H1 (cell line): ENCODE results near the gene PPP1R1A. TPM values are rescaled to one million over a fixed set of nuclear protein-coding genes. Genes with fewer than 3 reads are reported as not detected.

Experiments
- CTCF ChIA-PET: fragments of 300-600 bp; sonication (Branson Sonifier 250); formaldehyde crosslinking; loops from one replicate; lab custom pipeline; 2021; ENCODE audit not compliant: partially characterized antibody; lab: Charles Lee
- POLR2A ChIA-PET: fragments of 300-600 bp; sonication (Branson Sonifier 250); formaldehyde crosslinking; loops from one replicate; lab custom pipeline; 2021; ENCODE audit warnings: inconsistent platforms; ENCODE audit not compliant: partially characterized antibody; lab: Charles Lee
- DNase-seq, 2 experiments: peaks; one replicate each; pipeline versions ENCODE4 v3.0.0 to v3.0.0-alpha.2; 2010 to 2022; ENCODE audit warnings: low spot score in 2 of 2, low read depth in 1 of 2, mixed read lengths in 1 of 2
- FAIRE-seq: peaks from 2 replicates; lab custom pipeline; 2011; peaks lifted over from hg19 to GRCh38; lab: Jason Lieb, UNC
- H2AFZ ChIP-seq: 2 replicates; pipeline ENCODE4 v1.8.1; 2012; ENCODE audit warnings: low read length, inconsistent platforms
- H2AK5ac ChIP-seq: 2 replicates; pipeline ENCODE4 v1.6.1; 2013; ENCODE audit warnings: low read depth, low read length
- H2BK120ac ChIP-seq: replicated peaks from 2 replicates; pipeline ENCODE3; 2013; ENCODE audit warnings: low read depth, low read length, inconsistent platforms
- H2BK12ac ChIP-seq: 2 replicates; pipeline ENCODE4 v1.6.1; 2013; ENCODE audit warnings: low read depth, low read length
- H2BK15ac ChIP-seq: 2 replicates; pipeline ENCODE4 v1.6.1; 2013; ENCODE audit warnings: low read length
- H2BK20ac ChIP-seq: 2 replicates; pipeline ENCODE4 v1.6.1; 2013; ENCODE audit warnings: low read length
- H2BK5ac ChIP-seq: 2 replicates; pipeline ENCODE4 v1.6.1; 2013; ENCODE audit warnings: low read depth, low read length
- H3K14ac ChIP-seq: 2 replicates; pipeline ENCODE4 v1.6.1; 2013; ENCODE audit warnings: inconsistent platforms; ENCODE audit not compliant: insufficient read length
- H3K18ac ChIP-seq: 2 replicates; pipeline ENCODE4 v1.6.1; 2013; ENCODE audit warnings: low read length; ENCODE audit errors: extremely low read depth
- H3K23ac ChIP-seq: 2 replicates; pipeline ENCODE4 v1.6.1; 2013; ENCODE audit warnings: inconsistent platforms; ENCODE audit not compliant: insufficient read length
- H3K23me2 ChIP-seq: 2 replicates; pipeline ENCODE4 v1.6.1; 2013; ENCODE audit warnings: low read depth, low read length
- H3K27ac ChIP-seq: 2 replicates; pipeline ENCODE4 v1.6.1; 2011; ENCODE audit warnings: low read depth, low read length, inconsistent platforms
- H3K27me3 ChIP-seq, 4 experiments: replicated peaks in 1 of 4; 1 replicate in 1 of 4; 2 replicates in 3 of 4; pipeline versions ENCODE4 v1.6.1 to v1.8.1; 2011 to 2013; ENCODE audit warnings: low read length in 3 of 4, mild to moderate bottlenecking in 3 of 4, inconsistent platforms in 2 of 4, mixed read lengths in 2 of 4, moderate library complexity in 1 of 4; ENCODE audit not compliant: control insufficient read depth in 3 of 4, insufficient read depth in 3 of 4; ENCODE audit errors: extremely low read depth in 1 of 4
- H3K36me3 ChIP-seq, 4 experiments: 2 replicates each; pipeline versions ENCODE4 v1.6.1 to v1.8.1; 2011 to 2013; ENCODE audit warnings: mild to moderate bottlenecking in 4 of 4, low read length in 3 of 4, moderate library complexity in 2 of 4, control low read depth in 1 of 4, inconsistent platforms in 1 of 4; ENCODE audit not compliant: insufficient read depth in 4 of 4, control insufficient read depth in 2 of 4
- H3K4ac ChIP-seq: replicated peaks from 2 replicates; pipeline ENCODE3; 2013; ENCODE audit warnings: low read length, low read depth, mixed read lengths, inconsistent platforms; ENCODE audit not compliant: insufficient read length
- H3K4me1 ChIP-seq, 4 experiments: replicated peaks in 1 of 4; 1 replicate in 1 of 4; 2 replicates in 3 of 4; pipeline versions ENCODE4 v1.6.1 to v1.8.1; 2011 to 2013; ENCODE audit warnings: low read length in 3 of 4, inconsistent platforms in 2 of 4, mixed read lengths in 1 of 4; ENCODE audit not compliant: insufficient read depth in 4 of 4, control insufficient read depth in 3 of 4
- H3K4me2 ChIP-seq, 2 experiments: 2 replicates each; pipeline versions ENCODE4 v1.6.1 to v1.8.1; 2011 to 2013; ENCODE audit warnings: low read depth in 2 of 2, low read length in 2 of 2, control low read depth in 1 of 2, inconsistent platforms in 1 of 2, mild to moderate bottlenecking in 1 of 2; ENCODE audit not compliant: insufficient read depth in 1 of 2
- H3K4me3 ChIP-seq, 4 experiments: fragments of 200-600, 300-600 bp in 1 of 4; sonication (generic), shearing (Covaris generic), sonication (Bioruptor Twin) in 1 of 4; 2 replicates each; pipeline versions ENCODE4 v1.5.1 to v1.8.1; 2011 to 2016; ENCODE audit warnings: low read length in 4 of 4, low read depth in 3 of 4, control low read depth in 2 of 4, inconsistent platforms in 2 of 4, mild to moderate bottlenecking in 2 of 4, mixed read lengths in 1 of 4, moderate library complexity in 1 of 4; ENCODE audit not compliant: insufficient read depth in 2 of 4; ENCODE audit errors: extremely low read depth in 1 of 4
- H3K56ac ChIP-seq: replicated peaks from 2 replicates; pipeline ENCODE3; 2013; ENCODE audit warnings: low read depth, mild to moderate bottlenecking, mixed read lengths, low read length, inconsistent platforms; ENCODE audit not compliant: insufficient read length
- H3K79me1 ChIP-seq: 2 replicates; pipeline ENCODE4 v1.6.1; 2013; ENCODE audit warnings: low read depth, low read length, control low read depth
- H3K79me2 ChIP-seq, 2 experiments: 2 replicates each; pipeline versions ENCODE4 v1.6.1 to v1.8.1; 2012 to 2013; ENCODE audit warnings: low read length in 2 of 2, mild to moderate bottlenecking in 2 of 2, inconsistent platforms in 1 of 2; ENCODE audit not compliant: insufficient read depth in 2 of 2, control insufficient read depth in 1 of 2
- H3K9ac ChIP-seq, 4 experiments: replicated peaks in 1 of 4; 1 replicate in 1 of 4; 2 replicates in 3 of 4; pipeline versions ENCODE4 v1.6.1 to v1.8.1; 2011 to 2013; ENCODE audit warnings: low read depth in 3 of 4, low read length in 3 of 4, control low read depth in 2 of 4, mild to moderate bottlenecking in 2 of 4, moderate library complexity in 2 of 4, inconsistent platforms in 1 of 4; ENCODE audit errors: extremely low read depth in 1 of 4
- H3K9me3 ChIP-seq, 2 experiments: 2 replicates each; pipeline versions ENCODE4 v1.6.1 to v1.8.1; 2012 to 2013; ENCODE audit warnings: mild to moderate bottlenecking in 2 of 2, moderate library complexity in 2 of 2, control low read depth in 1 of 2, inconsistent platforms in 1 of 2, low read depth in 1 of 2, low read length in 1 of 2, mixed read lengths in 1 of 2; ENCODE audit not compliant: insufficient read depth in 2 of 2
- H4K20me1 ChIP-seq, 2 experiments: replicated peaks in 1 of 2; 2 replicates each; pipeline versions ENCODE3 to v1.8.1; 2011 to 2013; ENCODE audit warnings: inconsistent platforms in 2 of 2, low read length in 2 of 2, mild to moderate bottlenecking in 1 of 2; ENCODE audit not compliant: insufficient read depth in 2 of 2, control insufficient read depth in 1 of 2
- H4K5ac ChIP-seq: 2 replicates; pipeline ENCODE4 v1.6.1; 2013; ENCODE audit warnings: low read length, low read depth, mixed read lengths, inconsistent platforms; ENCODE audit not compliant: insufficient read length
- H4K8ac ChIP-seq: 2 replicates; pipeline ENCODE4 v1.8.0; 2013; ENCODE audit warnings: mild to moderate bottlenecking, moderate library complexity, low read length, inconsistent platforms; ENCODE audit not compliant: insufficient read depth; ENCODE audit errors: extremely low read depth
- H4K91ac ChIP-seq: replicated peaks from 2 replicates; pipeline ENCODE3; 2013; ENCODE audit warnings: low read length, mixed read lengths, inconsistent platforms; ENCODE audit not compliant: insufficient read length
- BACH1 ChIP-seq: IDR thresholded peaks from 2 replicates; pipeline ENCODE4 v1.6.1; 2012; ENCODE audit warnings: low read length, improper control_type of control experiment
- CBX5 ChIP-seq: fragments of 300-800, 300-1000 bp; sonication (generic); IDR thresholded peaks from 2 replicates; pipeline ENCODE4 v1.7.1; 2016; ENCODE audit warnings: antibody characterized with exemption, low read length, low read depth
- EP300 ChIP-seq, 2 experiments: IDR thresholded peaks; 1 replicate in 1 of 2; 2 replicates in 1 of 2; pipeline ENCODE4 v1.6.1; 2011 to 2012; ENCODE audit warnings: low read depth in 2 of 2, low read length in 2 of 2, mild to moderate bottlenecking in 2 of 2, borderline replicate concordance in 1 of 2, inconsistent platforms in 1 of 2, moderate library complexity in 1 of 2
- FOSL1 ChIP-seq: IDR thresholded peaks from 2 replicates; pipeline ENCODE4 v1.6.1; 2011; ENCODE audit warnings: mild to moderate bottlenecking, low read depth, low read length, moderate library complexity; ENCODE audit not compliant: insufficient read depth
- JUND ChIP-seq: IDR thresholded peaks from 2 replicates; pipeline ENCODE4 v1.6.1; 2011; ENCODE audit warnings: mild to moderate bottlenecking, improper control_type of control experiment, low read length
- KDM1A ChIP-seq: fragments of 200-600, 300-600 bp; sonication (generic); IDR thresholded peaks from 2 replicates; pipeline ENCODE4 v1.7.1; 2016; ENCODE audit warnings: mild to moderate bottlenecking, low read length, borderline replicate concordance
- NANOG ChIP-seq: IDR thresholded peaks from 2 replicates; pipeline ENCODE4 v1.6.1; 2011; ENCODE audit warnings: low read length, low read depth, mild to moderate bottlenecking, inconsistent platforms; ENCODE audit not compliant: insufficient read depth, poor library complexity, severe bottlenecking
- POLR2A ChIP-seq, 2 experiments: IDR thresholded peaks; 1 replicate in 1 of 2; 2 replicates in 1 of 2; pipeline ENCODE4 v1.6.1; 2011; ENCODE audit warnings: low read depth in 2 of 2, low read length in 2 of 2, mild to moderate bottlenecking in 2 of 2; ENCODE audit errors: control extremely low read depth in 1 of 2
- WGBS, 2 experiments: shearing (Covaris generic) in 1 of 2; methylation state at CpG; one replicate each; pipeline versions ENCODE4 v1.1.6 to v1.1.7; 2013 to 2015; ENCODE audit warnings: low lambda C conversion rate in 2 of 2, mixed read lengths in 2 of 2, inconsistent platforms in 1 of 2, low coverage in 1 of 2, missing lambda C conversion rate in 1 of 2; ENCODE audit not compliant: insufficient replicate concordance in 2 of 2, insufficient coverage in 1 of 2, insufficient read length in 1 of 2; ENCODE audit errors: extremely low coverage in 1 of 2, missing lambda C conversion rate in 1 of 2; 5-methylcytosine and 5-hydroxymethylcytosine counted together
- polyA plus RNA-seq, 7 experiments: library from polyadenylated mRNA; depleted of rRNA in 3 of 7; stranded (reverse) in 5 of 7; unstranded in 2 of 7; fragments of >200 nt in 5 of 7; fragments of 200-250 nt in 2 of 7; gene quantifications; 1 replicate in 5 of 7; 2 replicates in 1 of 7; 4 replicates in 1 of 7; pipeline versions ENCODE4 v1.2.1 to v1.2.3, GENCODE V29; 2011 to 2013; ENCODE audit warnings: missing spikeins in 2 of 7, mixed read lengths in 2 of 7
- total RNA-seq: library from RNA; stranded (reverse); fragmentation: NEBNext Ultra II Directional; extraction: Animal tissue kit (Norgen Biotek cat#: 25700); gene quantifications from 2 replicates; pipeline ENCODE4 v1.2.1, GENCODE V29; 2021
- TF ChIP-seq, protein P1 (sequence below), 3 experiments: IDR thresholded peaks; 1 replicate in 2 of 3; 2 replicates in 1 of 3; pipeline versions ENCODE4 v1.5.1 to v1.6.1; 2011; ENCODE audit warnings: low read length in 3 of 3, mild to moderate bottlenecking in 3 of 3, inconsistent platforms in 2 of 3, low read depth in 1 of 3, moderate library complexity in 1 of 3; ENCODE audit not compliant: insufficient read depth in 1 of 3; ENCODE audit errors: control extremely low read depth in 1 of 3
- TF ChIP-seq, protein P2 (sequence below): IDR thresholded peaks from 2 replicates; pipeline ENCODE4 v1.6.1; 2011; ENCODE audit warnings: low read length, improper control_type of control experiment

PPP1R1A gene
- total and polyA plus RNA-seq, 2 of the 8 experiments (the other 6 are each of a cell fraction or from before 2014, with no cell fraction given) = 5.8 to 13.1 TPM

DNA sequence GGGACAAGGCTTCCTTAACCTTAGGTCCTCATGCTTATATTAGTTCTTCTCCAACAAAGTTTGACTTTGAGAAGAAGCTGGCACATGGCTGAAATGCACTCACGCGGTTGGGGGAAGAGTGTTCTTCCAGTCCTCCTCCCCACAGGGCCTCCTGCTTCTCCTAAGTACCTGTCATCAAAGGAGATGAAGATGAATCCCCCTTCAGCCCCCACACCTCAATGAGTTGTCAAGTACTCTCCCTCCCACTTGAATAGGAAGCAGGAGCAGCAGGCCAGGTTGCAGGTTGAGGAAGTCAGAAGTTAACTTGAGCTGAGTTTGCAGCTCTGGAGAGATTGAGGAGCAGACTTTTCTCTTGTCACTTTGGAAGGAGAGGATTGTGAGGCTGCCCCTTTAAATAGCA lies 41.9 kb downstream of the PPP1R1A start:
- no peak overlapping the region for H2AK5ac ChIP-seq
- H3K27me3 ChIP-seq = peaks cover 15 to 48% (median 43%) of the 10 kb centered on the region in 4 experiments
- H3K4me2 ChIP-seq = no peak overlapping the region
- H2BK15ac ChIP-seq = no peak overlapping the region
- H2BK5ac ChIP-seq = no peak overlapping the region
- 0 out of 2 replicates have a peak overlapping the region, but pooled peaks have one; percentile 14 for H2BK12ac ChIP-seq
- no peaks in the 10 kb centered on the region for H3K79me1 ChIP-seq
- no peak overlapping the region for H2AFZ ChIP-seq
- H3K27ac ChIP-seq = no peak overlapping the region
- H3K9me3 ChIP-seq = no peaks in the 10 kb centered on the region
- no peak overlapping the region for H2BK20ac ChIP-seq
- H3K4me3 ChIP-seq = no peak overlapping the region
- no peak overlapping the region for H3K23ac ChIP-seq
- DNase-seq (no peak), FAIRE-seq (peak; percentile 28)
- H3K14ac ChIP-seq = no peak overlapping the region
- no peak overlapping the region for H3K56ac ChIP-seq
- H4K5ac ChIP-seq = no peak overlapping the region
- no peak overlapping the region for H2BK120ac ChIP-seq
- peaks cover 10% of the 10 kb centered on the region; the same call in 1 of the 2 replicates for H3K23me2 ChIP-seq
- H3K79me2 ChIP-seq = no peaks in the 10 kb centered on the region
- ChIA-PET POLR2A (interaction anchor here (0.9 kb wide), 1 partner anchor 25 kb away, joined by 3 read pairs; no protein-coding TSS in a partner anchor), CTCF (interaction anchor here (0.7 to 6.9 kb wide), 5 partner anchors 16 to 30 kb away, joined by 3 to 59 read pairs (median 5); no protein-coding TSS in a partner anchor)
- H4K8ac ChIP-seq = no peak overlapping the region
- no peak overlapping the region for H3K4ac ChIP-seq
- H3K18ac ChIP-seq = no peak overlapping the region
- H3K36me3 ChIP-seq = no peaks in the 10 kb centered on the region
- H4K20me1 ChIP-seq = peaks cover 0 to 2% of the 10 kb centered on the region in 2 experiments
- H3K9ac ChIP-seq = no peak overlapping the region
- peaks cover 2 to 18% (median 10%) of the 10 kb centered on the region in 4 experiments for H3K4me1 ChIP-seq
- WGBS, 2 experiments = 90% methylated on average over 2 of the region's 2 CpGs; no CpG with 5 or more reads in 1 of the 2 experiments
- H4K91ac ChIP-seq = no peak overlapping the region
- no peak for TF ChIP-seq POLR2A (IDR thresholded peaks at IDR 0.05; ENCODE audit: control extremely low read depth in 1 of 2, low read depth in 2 of 2, low read length in 2 of 2)
- TF ChIP-seq KDM1A = no peak
- TF ChIP-seq JUND = no peak
- TF ChIP-seq FOSL1 = no peak
- no peak for TF ChIP-seq EP300 (IDR thresholded peaks at IDR 0.05; ENCODE audit: borderline replicate concordance in 1 of 2, low read depth in 2 of 2, low read length in 2 of 2)
- TF ChIP-seq, protein P1, sequence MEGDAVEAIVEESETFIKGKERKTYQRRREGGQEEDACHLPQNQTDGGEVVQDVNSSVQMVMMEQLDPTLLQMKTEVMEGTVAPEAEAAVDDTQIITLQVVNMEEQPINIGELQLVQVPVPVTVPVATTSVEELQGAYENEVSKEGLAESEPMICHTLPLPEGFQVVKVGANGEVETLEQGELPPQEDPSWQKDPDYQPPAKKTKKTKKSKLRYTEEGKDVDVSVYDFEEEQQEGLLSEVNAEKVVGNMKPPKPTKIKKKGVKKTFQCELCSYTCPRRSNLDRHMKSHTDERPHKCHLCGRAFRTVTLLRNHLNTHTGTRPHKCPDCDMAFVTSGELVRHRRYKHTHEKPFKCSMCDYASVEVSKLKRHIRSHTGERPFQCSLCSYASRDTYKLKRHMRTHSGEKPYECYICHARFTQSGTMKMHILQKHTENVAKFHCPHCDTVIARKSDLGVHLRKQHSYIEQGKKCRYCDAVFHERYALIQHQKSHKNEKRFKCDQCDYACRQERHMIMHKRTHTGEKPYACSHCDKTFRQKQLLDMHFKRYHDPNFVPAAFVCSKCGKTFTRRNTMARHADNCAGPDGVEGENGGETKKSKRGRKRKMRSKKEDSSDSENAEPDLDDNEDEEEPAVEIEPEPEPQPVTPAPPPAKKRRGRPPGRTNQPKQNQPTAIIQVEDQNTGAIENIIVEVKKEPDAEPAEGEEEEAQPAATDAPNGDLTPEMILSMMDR (IDR thresholded peaks at IDR 0.05; ENCODE audit: control extremely low read depth in 1 of 3, insufficient read depth in 1 of 3, low read depth in 1 of 3, low read length in 3 of 3) = no peak
- TF ChIP-seq, protein P2, sequence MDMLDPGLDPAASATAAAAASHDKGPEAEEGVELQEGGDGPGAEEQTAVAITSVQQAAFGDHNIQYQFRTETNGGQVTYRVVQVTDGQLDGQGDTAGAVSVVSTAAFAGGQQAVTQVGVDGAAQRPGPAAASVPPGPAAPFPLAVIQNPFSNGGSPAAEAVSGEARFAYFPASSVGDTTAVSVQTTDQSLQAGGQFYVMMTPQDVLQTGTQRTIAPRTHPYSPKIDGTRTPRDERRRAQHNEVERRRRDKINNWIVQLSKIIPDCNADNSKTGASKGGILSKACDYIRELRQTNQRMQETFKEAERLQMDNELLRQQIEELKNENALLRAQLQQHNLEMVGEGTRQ = no peak
- no peak for TF ChIP-seq NANOG
- no peak for TF ChIP-seq CBX5
- TF ChIP-seq BACH1 = no peak
